Measurements from ENCODE around the gene GRPR.

- TF ChIP-seq CTCF (IDR thresholded peaks at IDR 0.05), result no peak
- TF ChIP-seq ZFX (IDR thresholded peaks at IDR 0.05; ENCODE audit: borderline replicate concordance), result no peak
These were observed 21.1 kb downstream of the GRPR start for GRCh38 chrX:16144420-16144819.

Measured in 22Rv1 (cell line).